ENCODE data around the gene SSU72.
A peak's percentile ranks its signal among the peaks of the same experiment; 100 is the strongest.
"Not testable (repeated sequence)": the region's sequence is repeated elsewhere in the genome, so short reads cannot be mapped to it uniquely, and the experiment has no call there.

The SSU72 gene

GRCh38 chr1:1598051-1598719, 23.5 kb upstream of the SSU72 start:
- peaks cover 26% of the 10 kb centered on the region for H3K4me1 ChIP-seq (ENCODE audit: low read depth, poor library complexity, severe bottlenecking)
- H3K36me3 ChIP-seq (ENCODE audit: insufficient read depth): no peaks in the 10 kb centered on the region
- no peaks in the 10 kb centered on the region for H4K20me1 ChIP-seq (ENCODE audit: insufficient read depth)

GRCh38 chr1:1597275-1597930, 22.7 kb upstream of the SSU72 start:
- Histone ChIP-seq H3K4me3 (IDR thresholded peaks at IDR 0.05; ENCODE audit: insufficient read depth, low read depth, low read length) (no peak overlapping the region), H3K9ac (no peak overlapping the region), H3K27me3 (ENCODE audit: insufficient read depth, low read depth) (peaks cover 40% of the 10 kb centered on the region), H3K36me3 (ENCODE audit: insufficient read depth) (no peaks in the 10 kb centered on the region), H3K27ac (no peak overlapping the region), H3K4me1 (ENCODE audit: low read depth, poor library complexity, severe bottlenecking) (peaks cover 18% of the 10 kb centered on the region), H2AFZ (ENCODE audit: low read depth) (no peak overlapping the region), H4K20me1 (ENCODE audit: insufficient read depth) (no peaks in the 10 kb centered on the region), H3K4me2 (no peak overlapping the region; the same call in 1 of the 2 replicates), H3K79me2 (ENCODE audit: insufficient read depth, low read depth) (no peaks in the 10 kb centered on the region)
- peak; percentile 32; the same call in 1 of the 2 replicates for TF ChIP-seq CTCF (conservative IDR thresholded peaks at IDR 0.05; ENCODE audit: low read depth, low read length)

More at GRCh38 chr1:1598051-1598719, 23.5 kb upstream of the SSU72 start:
- H3K27ac ChIP-seq: no peak overlapping the region
- H3K27me3 ChIP-seq (ENCODE audit: insufficient read depth, low read depth): peaks cover 40% of the 10 kb centered on the region
- H3K4me2 ChIP-seq: no peak overlapping the region; the same call in 1 of the 2 replicates
- H3K9ac ChIP-seq: no peak overlapping the region
- no peak overlapping the region for H2AFZ ChIP-seq (ENCODE audit: low read depth)
- H3K79me2 ChIP-seq (ENCODE audit: insufficient read depth, low read depth): no peaks in the 10 kb centered on the region
- TF ChIP-seq CTCF (conservative IDR thresholded peaks at IDR 0.05; ENCODE audit: low read depth, low read length): no peak
- no peak overlapping the region for H3K4me3 ChIP-seq (IDR thresholded peaks at IDR 0.05; ENCODE audit: insufficient read depth, low read depth, low read length)

GRCh38 chr1:1596493-1597274, 22.0 kb upstream of the SSU72 start:
- Histone ChIP-seq H3K27me3 (ENCODE audit: insufficient read depth, low read depth) (peaks cover 46% of the 10 kb centered on the region), H3K4me2 (no peak overlapping the region), H3K4me1 (ENCODE audit: low read depth, poor library complexity, severe bottlenecking) (peaks cover 11% of the 10 kb centered on the region), H4K20me1 (ENCODE audit: insufficient read depth) (no peaks in the 10 kb centered on the region), H3K27ac (no peak overlapping the region), H3K79me2 (ENCODE audit: insufficient read depth, low read depth) (no peaks in the 10 kb centered on the region), H2AFZ (ENCODE audit: low read depth) (no peak overlapping the region), H3K4me3 (IDR thresholded peaks at IDR 0.05; ENCODE audit: insufficient read depth, low read depth, low read length) (no peak overlapping the region), H3K36me3 (ENCODE audit: insufficient read depth) (no peaks in the 10 kb centered on the region), H3K9ac (no peak overlapping the region)
- TF ChIP-seq CTCF (conservative IDR thresholded peaks at IDR 0.05; ENCODE audit: low read depth, low read length): no peak

GRCh38 chr1:1595341-1595740, 20.7 kb upstream of the SSU72 start:
- peaks cover 56% of the 10 kb centered on the region for H3K27me3 ChIP-seq (ENCODE audit: insufficient read depth, low read depth)
- H3K9ac ChIP-seq; H3K4me1 ChIP-seq (ENCODE audit: low read depth, poor library complexity, severe bottlenecking); H3K4me2 ChIP-seq; H3K79me2 ChIP-seq (ENCODE audit: insufficient read depth, low read depth); H3K27ac ChIP-seq; H3K36me3 ChIP-seq (ENCODE audit: insufficient read depth); H2AFZ ChIP-seq (ENCODE audit: low read depth); H4K20me1 ChIP-seq (ENCODE audit: insufficient read depth); H3K4me3 ChIP-seq (IDR thresholded peaks at IDR 0.05; ENCODE audit: insufficient read depth, low read depth, low read length): not testable (repeated sequence)
